Anterior cingulate cortex (tissue), 58 donors: ENCODE results near the gene CCDC178.
"Not testable (repeated sequence)": the region's sequence is repeated elsewhere in the genome, so short reads cannot be mapped to it uniquely, and the experiment has no call there.

Source experiments
- DNase-seq, 58 donors: peaks; one replicate each; lab custom pipeline; 2025; lab: John Stamatoyannopoulos, UW

Gene CCDC178

DNA sequence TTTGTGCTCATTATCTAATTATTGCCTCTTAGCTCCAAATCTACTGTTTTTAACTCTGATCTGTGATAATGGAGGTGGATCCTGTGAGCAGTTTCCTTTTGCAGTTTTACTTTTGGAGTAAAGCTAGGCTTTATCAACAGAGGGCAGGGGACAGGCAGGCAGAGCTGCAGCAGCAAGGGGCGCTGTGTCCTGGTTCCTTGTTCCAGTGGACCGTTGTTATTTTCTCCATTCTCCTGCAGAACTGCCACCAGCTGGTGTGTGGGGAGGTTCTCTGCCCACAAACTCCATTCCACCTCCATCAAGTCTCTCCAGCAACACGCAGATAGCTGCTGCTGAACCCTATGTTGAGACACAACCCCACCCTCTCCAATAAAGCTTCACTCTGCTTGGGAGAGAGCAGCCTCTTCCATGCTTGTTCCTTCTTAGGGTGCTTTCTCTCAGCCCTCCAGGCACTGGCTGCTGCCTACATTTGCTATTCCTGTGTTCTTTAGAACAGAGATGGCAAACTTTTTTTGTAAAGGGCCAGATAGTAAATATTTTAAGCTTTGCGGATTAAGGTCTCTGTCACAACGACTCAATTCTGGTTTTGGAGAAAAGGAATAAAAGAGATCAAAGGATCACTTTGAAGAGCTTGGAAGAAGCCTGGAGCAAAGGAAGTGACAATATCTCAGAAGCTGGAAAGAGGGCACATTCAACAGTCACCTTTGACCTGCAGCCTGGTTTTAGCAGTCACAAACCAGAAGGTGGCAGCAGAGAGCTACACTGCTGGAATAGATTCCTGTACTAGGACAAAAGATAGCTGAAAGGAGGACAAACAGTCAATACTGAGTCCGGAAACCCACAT, 208.8 kb downstream of the CCDC178 start:
- peak in 54 of 58 donors; percentile 1 to 77 (median 35) for DNase-seq

DNA sequence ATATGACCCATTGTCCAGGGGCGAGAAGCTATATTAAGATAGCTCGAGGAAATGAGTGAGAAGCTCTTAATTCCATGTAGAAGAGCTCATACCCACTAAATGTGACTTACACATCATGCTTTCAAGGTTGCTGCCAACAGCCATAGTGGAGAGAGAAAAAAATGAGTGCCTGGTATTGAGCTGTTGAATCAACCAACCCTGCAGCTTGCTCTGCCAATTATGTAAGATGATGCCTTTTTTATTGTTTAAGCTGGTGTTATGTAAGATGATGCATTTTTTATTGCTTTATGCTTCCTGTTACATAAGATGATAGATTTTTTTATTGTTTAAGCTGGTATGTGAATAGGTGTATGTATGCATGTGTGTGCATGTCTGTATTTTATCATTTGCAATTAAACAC, 228.2 kb downstream of the CCDC178 start:
- no peak for DNase-seq

DNA sequence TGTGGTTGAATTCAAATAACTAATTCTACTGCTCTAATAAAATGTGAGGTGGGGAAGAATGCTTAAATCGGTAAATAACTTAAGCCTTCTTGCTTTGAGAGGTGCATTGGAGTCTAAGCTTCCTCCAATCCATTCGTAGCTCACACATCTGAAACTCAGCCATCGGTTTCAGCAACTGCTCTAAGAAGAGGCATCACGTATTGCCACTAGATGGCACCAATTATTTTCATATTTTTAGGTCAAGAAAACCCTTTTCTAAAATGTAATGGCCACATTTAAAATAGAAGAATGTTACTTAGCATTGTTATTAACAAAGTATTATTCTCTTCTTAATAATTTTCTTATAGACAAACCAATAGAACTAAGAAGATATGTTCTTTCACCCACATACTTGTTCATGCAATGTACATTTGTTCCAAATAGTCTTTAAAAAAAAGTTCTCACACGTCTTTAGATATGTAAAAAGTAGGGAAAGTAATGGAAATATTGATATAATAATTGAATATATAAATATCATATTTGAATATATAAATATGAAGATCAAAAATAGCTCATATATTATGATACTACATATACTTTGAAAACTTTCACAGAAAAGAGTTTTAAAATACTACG, 229.8 kb downstream of the CCDC178 start:
- peak in 2 of 58 donors; percentile 3 to 38 for DNase-seq

DNA sequence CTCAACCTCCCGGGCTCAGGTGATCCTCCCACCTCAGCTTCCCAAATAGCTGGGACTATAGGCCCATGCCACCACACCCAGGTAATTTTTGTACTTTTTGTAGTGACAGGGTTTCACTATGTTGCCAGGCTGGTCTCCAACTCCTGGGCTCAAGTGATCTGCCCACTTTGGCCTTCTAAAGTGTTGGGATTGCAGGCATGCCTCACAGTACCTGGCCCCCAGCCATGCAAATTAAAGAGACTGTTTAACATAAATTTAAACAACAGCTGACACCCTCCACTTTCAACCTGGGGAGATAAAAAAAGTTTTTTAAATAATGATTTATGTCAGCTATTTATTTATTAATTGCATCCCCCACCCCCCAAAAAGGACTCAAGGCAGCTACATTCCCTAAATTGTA, 234.7 kb downstream of the CCDC178 start:
- no peak for DNase-seq

DNA sequence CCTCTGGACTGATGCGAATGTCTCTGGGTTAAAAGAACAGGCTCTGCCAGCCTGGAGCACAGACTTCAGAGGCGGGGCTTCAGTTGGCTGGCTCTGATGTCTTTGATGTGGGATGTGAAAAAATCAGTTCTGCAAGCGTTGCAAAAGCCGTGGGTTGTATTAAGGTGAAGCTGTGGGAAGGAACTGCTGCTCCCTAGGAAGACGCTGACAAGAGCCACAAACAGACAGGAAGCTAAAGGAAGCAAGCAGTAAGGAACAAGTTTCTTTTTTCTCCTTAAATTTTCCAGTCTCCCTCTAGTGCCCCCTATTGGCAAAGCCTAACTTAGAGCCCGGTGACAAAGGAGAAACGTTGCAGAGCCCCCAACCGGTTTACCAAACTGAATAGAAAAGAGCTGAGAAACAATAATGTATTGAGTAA, 239.0 kb downstream of the CCDC178 start:
- DNase-seq, result peak in 14 of 58 donors; percentile 0 to 34 (median 4)

DNA sequence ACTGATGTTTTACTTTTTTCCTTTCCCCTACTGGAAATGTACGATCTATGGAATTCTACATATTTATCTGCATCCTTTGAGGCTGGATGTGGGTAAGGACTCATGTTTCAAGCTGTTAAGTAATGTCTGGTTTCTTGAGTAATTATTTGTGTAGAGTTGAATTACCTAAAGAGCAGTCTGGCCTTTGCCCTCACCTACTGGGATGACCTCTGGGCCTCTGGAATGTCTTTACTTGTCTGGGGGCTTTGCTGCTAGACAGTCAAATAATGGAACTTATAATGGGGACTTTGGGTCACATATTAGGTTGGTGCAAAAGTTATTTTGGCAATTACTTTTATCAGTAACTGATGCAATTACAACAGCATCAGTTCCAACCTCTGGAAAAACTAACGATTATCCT, 244.7 kb downstream of the CCDC178 start:
- DNase-seq, result no peak

DNA sequence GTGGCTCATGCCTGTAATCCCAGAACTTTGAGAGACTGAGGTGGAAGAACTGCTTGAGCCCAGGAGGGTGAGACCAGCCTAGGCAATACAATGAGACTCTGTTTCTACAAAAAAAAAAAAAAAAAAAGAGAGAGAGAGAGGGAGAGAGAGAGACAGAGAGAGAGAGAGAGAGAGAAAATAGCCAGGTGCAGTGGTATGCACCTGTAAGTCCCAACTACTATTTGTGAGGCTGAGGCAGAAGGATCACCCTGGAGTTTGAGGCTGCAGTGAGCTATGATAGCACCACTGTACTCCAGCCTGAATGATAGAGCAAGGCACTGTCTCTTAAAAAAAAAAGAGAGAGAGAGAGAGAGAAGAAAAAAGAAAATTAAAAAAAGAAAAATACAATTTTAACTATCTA, 245.7 kb downstream of the CCDC178 start:
- DNase-seq, result no peak

DNA sequence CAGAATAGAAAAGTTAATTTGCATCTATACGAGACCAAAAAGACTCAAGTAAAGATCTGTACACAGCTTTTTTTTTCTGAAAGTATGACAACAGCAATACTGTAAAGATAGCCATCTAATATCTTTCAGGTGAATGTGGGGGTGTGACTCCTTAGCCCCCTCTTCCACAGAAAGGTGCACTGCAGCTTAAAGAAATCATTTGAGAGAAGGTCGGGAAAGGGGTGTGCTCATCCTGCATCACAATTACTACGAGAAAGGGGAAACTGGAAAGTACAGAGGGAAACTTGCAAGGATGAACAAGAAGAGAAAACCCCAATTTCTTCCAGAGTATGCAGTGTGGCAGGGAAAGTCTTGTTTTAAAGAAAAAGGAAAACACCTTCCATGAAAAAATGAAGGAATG, 255.6 kb downstream of the CCDC178 start:
- no peak for DNase-seq

DNA sequence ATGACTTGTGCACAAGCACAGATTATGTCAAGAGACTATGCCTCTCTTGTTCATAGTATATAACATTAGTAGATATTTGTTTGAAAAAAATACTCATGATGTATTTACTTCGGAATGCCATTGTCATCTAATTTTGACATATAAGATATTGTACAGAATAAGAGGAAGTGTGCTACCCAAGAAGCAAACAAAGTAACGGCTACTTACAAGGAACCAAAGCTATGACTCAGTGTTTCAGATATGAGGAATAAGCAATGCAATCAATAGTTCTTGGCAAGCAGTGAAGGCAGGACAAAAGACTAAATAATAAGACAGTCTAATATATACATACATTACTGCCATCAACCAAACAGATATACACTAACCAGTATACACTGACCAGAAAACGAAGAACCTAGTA, 256.3 kb downstream of the CCDC178 start:
- no peak for DNase-seq

DNA sequence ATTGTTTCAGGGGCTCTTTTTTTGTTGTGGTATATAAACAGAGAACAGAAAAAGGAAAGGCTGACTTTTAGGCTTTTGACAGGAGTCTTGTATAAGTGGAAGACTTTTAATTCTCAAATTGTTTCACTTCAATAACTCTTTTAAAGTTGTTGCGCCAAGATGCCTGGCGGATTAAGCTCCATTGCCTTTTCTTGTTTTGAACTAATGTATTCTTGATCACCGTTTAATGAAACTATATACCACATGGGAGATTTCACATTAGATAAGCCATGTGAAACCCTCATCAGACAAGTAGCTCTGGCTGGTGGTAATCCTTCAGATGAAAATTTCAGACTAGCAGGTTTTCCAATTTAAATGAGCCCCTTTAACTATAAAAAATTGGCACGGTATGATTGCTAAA, 257.4 kb downstream of the CCDC178 start:
- no peak for DNase-seq

DNA sequence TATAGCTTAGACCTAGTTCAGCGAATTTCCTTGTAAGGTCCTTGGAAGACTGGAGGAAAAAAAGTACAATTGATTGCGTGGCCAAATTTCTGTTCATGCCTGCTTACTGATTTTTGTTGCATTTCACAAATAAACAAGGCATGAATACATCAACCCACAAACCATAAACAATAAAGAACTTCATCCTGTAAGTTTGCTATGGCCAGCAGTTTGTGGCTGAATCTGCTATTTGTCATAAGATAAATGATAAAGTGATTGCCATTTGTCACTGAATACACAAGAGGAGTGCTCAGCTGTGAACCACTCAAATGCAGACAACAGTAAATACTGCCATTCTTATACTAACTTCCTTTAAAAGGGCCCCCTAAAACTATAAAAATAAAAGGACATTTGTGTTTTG, 259.5 kb downstream of the CCDC178 start:
- no peak for DNase-seq

DNA sequence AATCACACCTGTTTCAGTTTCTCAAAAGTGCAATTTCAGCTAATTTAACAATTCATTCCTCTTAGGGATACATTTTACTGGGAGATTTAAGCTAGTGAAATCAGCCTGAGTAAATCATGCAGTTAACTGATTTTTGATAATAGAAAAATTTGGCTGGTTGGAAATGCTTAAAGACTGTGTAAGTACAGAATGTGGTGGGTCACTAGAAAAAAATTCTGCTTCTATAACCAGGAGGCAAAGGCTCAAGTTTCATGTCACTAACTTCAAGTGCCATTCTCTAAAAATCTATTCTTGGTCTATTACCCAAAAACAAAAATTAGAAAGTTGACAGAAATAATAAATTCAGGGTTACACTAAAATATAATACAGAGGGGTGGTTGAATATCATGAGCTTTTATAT, 271.3 kb downstream of the CCDC178 start:
- DNase-seq, result no peak

DNA sequence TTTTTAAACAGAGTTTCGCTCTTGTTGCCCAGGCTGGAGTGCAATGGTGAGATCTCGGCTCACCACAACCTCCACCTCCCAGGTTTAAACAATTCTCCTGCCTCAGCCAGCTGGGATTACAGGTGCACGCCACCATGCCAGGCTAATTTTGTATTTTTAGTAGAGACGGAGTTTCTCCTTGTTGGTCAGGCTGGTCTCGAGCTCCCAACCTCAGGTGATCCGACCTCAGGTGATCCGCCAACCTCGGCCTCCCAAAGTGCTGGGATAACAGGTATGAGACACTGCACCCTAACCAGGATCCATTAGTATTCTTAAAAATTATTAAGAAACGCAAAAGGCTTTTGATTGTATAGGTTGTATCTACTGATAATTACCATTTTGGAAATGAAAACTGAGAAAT, 276.4 kb downstream of the CCDC178 start:
- DNase-seq, result not testable (repeated sequence)

DNA sequence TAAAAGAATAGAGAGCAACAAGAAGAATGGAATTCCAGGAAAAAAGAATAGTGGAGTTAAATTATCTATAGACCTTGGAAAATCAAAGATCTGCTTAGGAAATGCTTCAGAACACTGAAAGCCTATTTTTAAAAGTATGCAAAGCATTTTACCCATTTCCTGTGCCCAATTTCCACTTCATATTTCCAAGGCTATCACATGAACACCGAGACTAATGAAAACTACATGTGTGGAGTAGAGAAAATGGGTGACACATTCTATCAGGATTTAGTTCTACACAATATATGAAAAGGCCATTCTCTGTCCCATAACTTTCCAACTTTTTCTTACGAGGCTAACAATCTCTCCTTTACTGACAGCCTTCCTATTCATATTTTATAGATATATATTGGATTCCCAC, 279.4 kb downstream of the CCDC178 start:
- DNase-seq, result no peak

DNA sequence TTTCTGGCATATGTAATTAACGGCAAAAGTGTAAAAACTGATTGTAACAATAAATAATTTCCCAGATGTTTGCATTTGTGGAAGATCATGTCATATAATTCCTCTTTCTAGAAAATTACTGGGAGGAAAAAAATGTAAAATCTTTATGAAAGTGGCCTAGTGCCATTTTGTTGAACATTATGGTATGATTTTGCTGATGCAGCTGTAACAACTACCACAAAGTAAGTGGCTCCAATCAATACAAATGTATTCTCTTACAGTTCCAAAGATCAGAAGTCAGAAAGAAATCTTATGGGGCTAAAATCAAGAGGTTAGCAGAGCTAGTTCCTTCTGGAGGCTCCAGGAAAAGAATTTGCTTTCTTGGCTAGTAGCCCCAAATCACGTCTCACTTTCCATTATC, 281.4 kb downstream of the CCDC178 start:
- DNase-seq, result no peak

DNA sequence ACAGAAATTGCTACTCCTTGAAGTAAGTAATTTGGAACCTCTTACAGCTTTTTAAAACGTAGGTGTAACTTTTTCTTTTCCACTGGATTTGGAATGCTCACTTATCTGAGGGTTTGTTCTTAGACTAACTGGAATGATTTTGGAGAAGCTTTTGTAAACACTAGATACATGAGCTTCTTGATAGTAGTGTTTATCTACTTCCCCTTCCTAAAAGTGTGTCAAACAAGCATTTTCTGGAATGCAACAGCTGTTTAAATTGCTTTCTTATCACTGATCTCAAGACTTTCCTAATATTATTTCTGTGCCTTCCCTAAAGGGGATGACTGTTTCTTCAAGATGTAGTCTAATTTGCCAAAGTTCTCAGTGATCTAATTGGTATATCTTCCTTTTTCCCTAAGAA, 282.6 kb downstream of the CCDC178 start:
- DNase-seq, result no peak

DNA sequence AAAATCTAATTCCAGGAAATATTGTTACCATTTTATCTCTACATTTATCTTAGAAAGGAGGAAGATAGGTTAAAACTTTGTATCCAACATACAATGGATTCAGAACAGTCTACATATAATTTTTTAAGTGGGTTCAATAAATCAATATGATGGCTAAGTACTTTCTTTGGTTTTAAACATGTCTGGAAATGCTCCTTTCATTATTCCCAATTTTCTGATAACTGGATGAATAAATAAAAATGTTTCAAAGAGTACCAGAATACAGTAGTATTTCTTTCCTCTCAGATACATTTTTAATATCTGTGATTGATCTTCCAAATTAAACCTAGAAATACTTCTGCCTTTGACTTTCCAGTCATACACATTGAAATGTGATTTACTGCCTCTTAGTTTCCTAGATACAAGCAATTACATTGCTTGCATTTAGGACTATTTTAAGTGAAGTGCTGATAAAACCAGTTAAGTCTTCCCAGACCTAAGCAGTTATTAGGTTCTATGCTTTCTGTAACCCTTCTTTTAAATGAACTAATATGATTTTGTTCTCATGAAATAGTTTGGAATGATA, 283.5 kb downstream of the CCDC178 start:
- no peak for DNase-seq

DNA sequence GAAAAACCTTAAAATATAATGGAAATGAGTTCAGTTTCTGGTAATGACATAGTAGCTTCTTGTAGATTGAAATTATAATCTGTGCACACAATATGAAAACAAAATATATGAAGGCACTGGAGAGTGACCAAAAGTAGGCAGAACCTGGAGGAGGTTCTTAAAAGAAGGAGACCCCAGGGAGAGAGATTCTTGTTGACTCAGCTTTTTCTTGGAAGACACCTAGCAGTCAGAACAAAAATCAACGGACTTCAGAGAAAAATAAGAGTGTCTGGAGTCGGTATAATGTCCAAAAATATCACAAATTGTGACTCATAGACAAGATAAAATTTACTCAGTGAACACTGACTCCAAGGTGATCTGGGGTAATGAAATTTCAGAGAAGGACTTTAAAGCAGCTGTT, 286.5 kb downstream of the CCDC178 start:
- no peak for DNase-seq

DNA sequence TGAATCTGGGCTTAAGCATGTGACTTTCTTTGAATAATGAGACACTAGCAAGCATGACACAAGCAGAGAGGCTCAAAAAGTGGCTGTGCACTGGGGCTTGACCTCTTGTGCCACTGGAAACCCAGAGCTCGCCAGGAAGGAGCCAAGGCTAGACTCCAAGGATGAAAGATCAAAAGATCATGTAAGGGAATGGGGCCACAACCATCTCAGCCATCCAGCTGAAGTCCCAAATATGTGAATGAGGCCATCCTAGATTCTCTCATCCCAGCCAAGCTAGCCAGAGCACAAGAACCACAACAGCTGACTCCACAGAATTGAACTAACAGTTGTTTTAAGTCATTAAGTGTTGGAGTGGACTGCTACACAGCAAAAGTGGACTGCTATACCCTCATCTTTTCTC, 288.1 kb downstream of the CCDC178 start:
- DNase-seq, result no peak

DNA sequence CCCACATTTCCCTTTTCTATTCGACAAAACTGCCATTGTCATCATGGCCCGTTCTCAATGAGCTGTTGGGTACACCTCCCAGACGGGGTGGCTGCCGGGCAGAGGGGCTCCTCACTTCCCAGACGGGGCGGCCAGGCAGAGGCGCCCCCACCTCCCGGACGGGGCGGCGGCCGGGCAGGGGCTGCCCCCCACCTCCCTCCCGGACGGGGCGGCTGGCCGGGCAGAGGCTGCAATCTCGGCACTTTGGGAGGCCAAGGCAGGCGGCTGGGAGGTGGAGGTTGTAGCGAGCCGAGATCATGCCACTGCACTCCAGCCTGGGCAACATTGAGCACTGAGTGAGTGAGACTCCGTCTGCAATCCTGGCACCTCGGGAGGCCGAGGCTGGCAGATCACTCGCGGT, 292.7 kb downstream of the CCDC178 start:
- DNase-seq, result not testable (repeated sequence)

DNA sequence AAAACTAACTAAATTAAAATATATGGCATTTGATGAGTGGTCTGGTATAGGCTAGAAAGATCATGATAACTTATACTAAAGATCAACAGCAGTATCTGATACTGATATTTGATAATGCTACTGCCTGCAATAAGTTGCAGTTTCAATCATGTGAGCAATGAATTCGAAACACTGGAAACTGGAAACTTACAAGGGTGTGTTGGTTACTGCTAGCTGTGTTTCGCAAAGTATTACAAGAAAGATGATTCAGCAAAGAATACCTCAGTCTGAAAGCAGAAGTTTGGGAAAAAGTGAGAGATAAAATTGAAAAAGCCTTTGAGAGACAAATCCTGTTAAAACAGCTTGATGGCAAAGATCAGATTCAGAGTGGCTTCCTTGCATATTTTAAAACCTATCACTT, 294.5 kb downstream of the CCDC178 start:
- DNase-seq, result no peak
